ENCODE measurements around the gene ZNF354C. TPM values are rescaled to one million over a fixed set of nuclear protein-coding genes. Genes with fewer than 3 reads are reported as not detected.

Gene ZNF354C
- total and polyA plus RNA-seq, 2 of the 8 experiments (the other 6 are each of a cell fraction or from before 2014, with no cell fraction given): 0.85 to 2.3 TPM

DNA sequence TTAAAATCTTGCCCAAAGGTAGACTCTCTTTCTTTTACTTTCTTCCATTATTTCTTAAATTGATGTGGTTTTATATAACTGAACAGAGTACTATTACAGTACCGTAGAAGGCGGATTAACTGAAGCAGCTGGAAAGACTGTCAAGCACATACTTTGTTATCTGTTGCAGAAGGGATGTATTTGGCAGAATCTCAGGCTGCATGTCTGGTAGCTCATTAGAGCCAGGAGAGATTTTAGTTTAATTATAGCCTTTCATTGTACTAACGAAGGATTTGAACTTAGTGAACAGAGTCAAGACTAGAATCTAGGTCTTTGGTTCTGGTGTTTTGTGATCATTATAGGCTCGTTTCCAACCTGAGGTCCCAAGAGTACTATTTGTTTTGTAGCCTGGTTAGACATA, 20.6 kb downstream of the ZNF354C start:
- 76% methylated on average over 4 of the region's 4 CpGs; no CpG with 5 or more reads in 1 of the 2 experiments for WGBS, 2 experiments (ENCODE audit: extremely low coverage in 1 of 2, insufficient coverage in 1 of 2, insufficient read length in 1 of 2, insufficient replicate concordance in 2 of 2, low coverage in 1 of 2, low lambda C conversion rate in 2 of 2, missing lambda C conversion rate in 1 of 2)
- peaks cover 76 to 84% of the 10 kb centered on the region in 2 experiments for H3K9me3 ChIP-seq (ENCODE audit: insufficient read depth in 2 of 2, low read depth in 1 of 2, low read length in 1 of 2)
- no peak for DNase-seq (ENCODE audit: low read depth in 1 of 2, low spot score in 2 of 2)
- no peaks in the 10 kb centered on the region for H3K79me2 ChIP-seq (ENCODE audit: control insufficient read depth in 1 of 2, insufficient read depth in 2 of 2, low read length in 2 of 2)
- H3K14ac ChIP-seq (ENCODE audit: insufficient read length): no peak overlapping the region
- no peak overlapping the region for H3K4ac ChIP-seq (replicated peaks; ENCODE audit: insufficient read length, low read depth, low read length)
- POLR2A ChIA-PET (ENCODE audit: partially characterized antibody): no interaction called here
- no peak overlapping the region for H4K5ac ChIP-seq (ENCODE audit: insufficient read length, low read depth, low read length)
- H2AFZ ChIP-seq (ENCODE audit: low read length): no peak overlapping the region
- no peaks in the 10 kb centered on the region for H3K79me1 ChIP-seq (ENCODE audit: low read depth, low read length)
- H3K27me3 ChIP-seq (replicated peaks in 1 of 4; ENCODE audit: control insufficient read depth in 3 of 4, extremely low read depth in 1 of 4, insufficient read depth in 3 of 4, low read length in 3 of 4): no peaks in the 10 kb centered on the region
- H3K36me3 ChIP-seq (ENCODE audit: control insufficient read depth in 2 of 4, insufficient read depth in 4 of 4, low read length in 3 of 4): peaks cover 0 to 33% (median 10%) of the 10 kb centered on the region in 4 experiments; a peak in 4 of 8 replicates
- no peaks in the 10 kb centered on the region for H4K20me1 ChIP-seq (replicated peaks in 1 of 2; ENCODE audit: control insufficient read depth in 1 of 2, insufficient read depth in 2 of 2, low read length in 2 of 2)
- no peaks in the 10 kb centered on the region for H3K23me2 ChIP-seq (ENCODE audit: low read depth, low read length)
- H2AK5ac ChIP-seq (ENCODE audit: low read depth, low read length): no peak overlapping the region
- CTCF ChIA-PET (ENCODE audit: partially characterized antibody): interaction anchor here (0.6 kb wide), 1 partner anchor 1560 kb away, joined by 3 read pairs; no protein-coding TSS in a partner anchor
- H3K18ac ChIP-seq (ENCODE audit: extremely low read depth, low read length): no peak overlapping the region
- no peak overlapping the region for H3K9ac ChIP-seq (replicated peaks in 1 of 4; ENCODE audit: extremely low read depth in 1 of 4, low read depth in 3 of 4, low read length in 3 of 4)
- FAIRE-seq: no peak
- H2BK12ac ChIP-seq (ENCODE audit: low read depth, low read length): no peak overlapping the region
- no peak overlapping the region for H3K4me3 ChIP-seq (ENCODE audit: extremely low read depth in 1 of 4, insufficient read depth in 2 of 4, low read depth in 3 of 4, low read length in 4 of 4)
- H3K4me1 ChIP-seq (replicated peaks in 1 of 4; ENCODE audit: control insufficient read depth in 3 of 4, insufficient read depth in 4 of 4, low read length in 3 of 4): no peaks in the 10 kb centered on the region
- H2BK120ac ChIP-seq (replicated peaks; ENCODE audit: low read depth, low read length): no peak overlapping the region
- no peak overlapping the region for H2BK20ac ChIP-seq (ENCODE audit: low read length)
- H2BK5ac ChIP-seq (ENCODE audit: low read depth, low read length): no peak overlapping the region
- H2BK15ac ChIP-seq (ENCODE audit: low read length): no peak overlapping the region
- no peak overlapping the region for H3K23ac ChIP-seq (ENCODE audit: insufficient read length)
- H3K27ac ChIP-seq (ENCODE audit: low read depth, low read length): no peak overlapping the region
- H3K56ac ChIP-seq (replicated peaks; ENCODE audit: insufficient read length, low read depth, low read length): no peak overlapping the region
- H4K8ac ChIP-seq (ENCODE audit: extremely low read depth, insufficient read depth, low read length): no peak overlapping the region
- no peak overlapping the region for H4K91ac ChIP-seq (replicated peaks; ENCODE audit: insufficient read length, low read length)
- no peak overlapping the region for H3K4me2 ChIP-seq (ENCODE audit: insufficient read depth in 1 of 2, low read depth in 2 of 2, low read length in 2 of 2)
- TF ChIP-seq ZNF274 (IDR thresholded peaks at IDR 0.05; ENCODE audit: borderline replicate concordance, extremely low read depth, low read length) (no peak), RBBP5 (IDR thresholded peaks at IDR 0.05; ENCODE audit: borderline replicate concordance, low read depth, low read length) (no peak), BRCA1 (IDR thresholded peaks at IDR 0.05; ENCODE audit: low read depth, low read length) (no peak), SIRT6 (IDR thresholded peaks at IDR 0.05; ENCODE audit: low read length) (no peak), SP4 (IDR thresholded peaks at IDR 0.05; ENCODE audit: low read length) (no peak), CEBPB (IDR thresholded peaks at IDR 0.05; ENCODE audit: low read depth, low read length) (no peak), RNF2 (IDR thresholded peaks at IDR 0.05; ENCODE audit: borderline replicate concordance, low read depth, low read length, missing control alignments, poor library complexity, severe bottlenecking) (no peak), SIN3A (conservative IDR thresholded peaks at IDR 0.05 in 1 of 2, IDR thresholded peaks at IDR 0.05 in 1 of 2; ENCODE audit: low read depth in 1 of 2, low read length in 2 of 2) (no peak), SP2 (IDR thresholded peaks at IDR 0.05; ENCODE audit: low read length) (no peak), SP1 (IDR thresholded peaks at IDR 0.05; ENCODE audit: low read depth, low read length) (no peak), CBX5 (IDR thresholded peaks at IDR 0.05; ENCODE audit: low read depth, low read length) (no peak), KDM5A (IDR thresholded peaks at IDR 0.05; ENCODE audit: low read length) (no peak), CHD2 (IDR thresholded peaks at IDR 0.05; ENCODE audit: low read length) (no peak), JUND (IDR thresholded peaks at IDR 0.05; ENCODE audit: low read length) (no peak), JUN (IDR thresholded peaks at IDR 0.05; ENCODE audit: low read depth, low read length) (no peak)
- TF ChIP-seq, protein P1, sequence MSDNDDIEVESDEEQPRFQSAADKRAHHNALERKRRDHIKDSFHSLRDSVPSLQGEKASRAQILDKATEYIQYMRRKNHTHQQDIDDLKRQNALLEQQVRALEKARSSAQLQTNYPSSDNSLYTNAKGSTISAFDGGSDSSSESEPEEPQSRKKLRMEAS (IDR thresholded peaks at IDR 0.05): no peak
